Measurements from ENCODE around the gene C1orf210.

C1orf210 gene

DNA sequence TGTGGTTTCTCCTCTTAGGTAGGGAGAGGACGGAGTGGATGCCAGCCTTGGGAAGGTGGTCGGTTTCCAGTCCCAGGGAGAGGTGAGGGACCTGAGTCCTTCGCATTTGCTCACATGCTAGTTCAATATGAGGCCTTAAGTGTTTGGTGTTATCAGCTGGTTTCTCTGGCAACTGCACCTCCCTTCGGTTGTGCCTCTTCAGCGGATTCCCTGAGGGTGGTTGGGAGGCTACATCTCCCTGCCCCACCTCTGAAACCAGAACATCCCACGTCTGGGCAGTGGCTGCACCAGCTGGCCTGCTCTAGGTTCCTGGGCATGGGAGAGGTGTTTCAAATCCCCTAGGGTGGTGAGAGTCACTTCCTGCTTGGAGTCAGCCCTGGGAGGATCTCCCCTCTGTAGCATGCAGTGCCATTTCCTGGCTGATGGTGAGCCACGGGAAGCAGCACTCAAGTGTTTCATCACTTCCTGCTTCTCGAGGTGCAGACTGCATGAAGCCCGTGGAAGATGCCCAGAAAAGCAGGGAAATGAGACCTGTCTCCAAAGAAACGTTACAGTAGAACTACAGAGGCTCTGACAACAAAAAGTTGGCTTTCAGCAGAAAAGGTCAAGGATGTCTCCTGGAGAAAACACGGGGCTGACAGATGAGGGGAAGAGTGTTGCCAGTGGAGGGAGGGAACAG is 11.1 kb downstream of the C1orf210 start:
- peak in 1 of 2 experiments; percentile 3 for DNase-seq (ENCODE audit: low read depth in 2 of 2)

DNA sequence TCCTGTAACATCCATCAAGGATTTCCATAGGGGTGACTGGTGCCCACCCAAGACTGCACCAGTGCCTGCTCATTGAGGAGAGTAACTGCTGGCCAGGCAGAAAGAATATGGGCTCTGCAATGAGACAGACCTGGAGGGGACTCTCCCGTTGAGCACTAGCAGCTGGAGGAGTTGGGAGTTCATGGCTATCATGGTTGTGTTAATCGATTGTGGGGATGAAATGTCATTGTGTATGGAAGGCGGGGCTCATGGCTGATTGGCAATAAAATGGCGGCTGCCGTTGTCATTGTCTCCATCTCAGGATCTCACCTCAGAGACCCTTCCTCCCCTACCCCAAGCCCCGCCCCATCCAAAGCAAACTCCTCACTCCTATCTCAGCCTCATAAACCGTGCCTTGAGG is 11.7 kb downstream of the C1orf210 start:
- no peak for DNase-seq (ENCODE audit: low read depth in 2 of 2)

DNA sequence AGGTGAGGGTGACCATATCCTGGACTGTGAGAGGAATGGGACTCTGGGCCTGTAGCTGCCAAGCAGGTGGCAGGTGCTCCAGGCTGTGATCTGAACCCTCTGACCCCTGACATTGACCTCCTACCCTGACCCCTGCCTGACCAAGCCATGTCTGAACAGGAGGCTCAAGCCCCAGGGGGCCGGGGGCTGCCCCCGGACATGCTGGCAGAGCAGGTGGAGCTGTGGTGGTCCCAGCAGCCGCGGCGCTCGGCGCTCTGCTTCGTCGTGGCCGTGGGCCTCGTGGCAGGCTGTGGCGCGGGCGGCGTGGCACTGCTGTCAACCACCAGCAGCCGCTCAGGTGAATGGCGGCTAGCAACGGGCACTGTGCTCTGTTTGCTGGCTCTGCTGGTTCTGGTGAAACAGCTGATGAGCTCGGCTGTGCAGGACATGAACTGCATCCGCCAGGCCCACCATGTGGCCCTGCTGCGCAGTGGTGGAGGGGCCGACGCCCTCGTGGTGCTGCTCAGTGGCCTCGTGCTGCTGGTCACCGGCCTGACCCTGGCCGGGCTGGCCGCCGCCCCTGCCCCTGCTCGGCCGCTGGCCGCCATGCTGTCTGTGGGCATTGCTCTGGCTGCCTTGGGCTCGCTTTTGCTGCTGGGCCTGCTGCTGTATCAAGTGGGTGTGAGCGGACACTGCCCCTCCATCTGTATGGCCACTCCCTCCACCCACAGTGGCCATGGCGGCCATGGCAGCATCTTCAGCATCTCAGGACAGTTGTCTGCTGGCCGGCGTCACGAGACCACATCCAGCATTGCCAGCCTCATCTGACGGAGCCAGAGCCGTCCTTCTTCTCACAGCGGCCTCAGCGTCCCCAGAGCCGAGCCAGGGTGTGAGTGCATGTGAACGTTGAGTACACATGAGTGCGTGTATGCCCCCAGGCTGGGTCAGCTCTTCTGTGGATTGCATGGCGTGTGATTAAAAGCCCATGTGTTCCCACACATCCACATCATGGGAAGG is 12.5 kb downstream of the C1orf210 start:
- DNase-seq (ENCODE audit: low read depth in 2 of 2), result no peak

GRCh38 chr1:43272161-43272560 is 13.2 kb downstream of the C1orf210 start:
- DNase-seq (ENCODE audit: low read depth in 2 of 2), result no peak

GRCh38 chr1:43271186-43272118 is 13.9 kb downstream of the C1orf210 start:
- no peak for DNase-seq (ENCODE audit: low read depth in 2 of 2)

DNA sequence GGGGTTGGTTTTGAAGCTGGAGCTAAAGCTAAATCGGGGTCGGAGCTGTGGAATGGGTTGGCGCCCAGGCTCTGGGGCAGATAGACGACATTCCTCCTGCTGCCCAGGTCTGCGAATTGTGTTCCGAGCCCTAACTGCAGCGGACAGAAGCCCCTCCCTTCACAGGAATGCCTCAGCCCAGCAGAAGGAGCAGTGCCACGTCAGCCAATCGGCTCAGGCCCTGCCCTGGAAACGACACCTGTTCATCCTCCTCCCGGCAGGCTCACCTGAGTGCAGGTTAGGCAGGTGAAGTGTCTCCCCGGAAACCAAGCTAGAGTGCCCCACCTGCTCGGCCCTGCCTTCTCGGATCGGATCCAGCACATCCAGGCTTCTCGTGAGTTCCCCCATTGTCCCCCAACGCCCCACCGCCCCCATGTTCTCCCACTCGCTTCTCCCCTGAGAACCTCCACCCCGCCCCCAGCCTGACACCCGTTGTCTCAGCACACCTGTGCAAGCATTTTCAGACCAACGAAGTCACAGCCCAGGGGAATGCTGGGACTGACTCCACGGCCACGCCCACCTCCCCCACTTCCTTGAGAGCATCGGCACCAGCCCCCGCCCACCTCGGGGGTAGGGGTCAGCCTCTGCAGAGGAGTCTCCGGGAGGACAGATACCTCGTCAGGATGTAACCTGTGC is 14.8 kb downstream of the C1orf210 start:
- no peak for DNase-seq (ENCODE audit: low read depth in 2 of 2)

- no peak for DNase-seq (ENCODE audit: low read depth in 2 of 2)
Measured at GRCh38 chr1:43269627-43270375, 15.6 kb downstream of the C1orf210 start, which contains the start of gene TMEM125. TMEM125 (plus strand) TSS chr1:43269983; CDS start chr1:43272723, 2,740 bp downstream.

DNA sequence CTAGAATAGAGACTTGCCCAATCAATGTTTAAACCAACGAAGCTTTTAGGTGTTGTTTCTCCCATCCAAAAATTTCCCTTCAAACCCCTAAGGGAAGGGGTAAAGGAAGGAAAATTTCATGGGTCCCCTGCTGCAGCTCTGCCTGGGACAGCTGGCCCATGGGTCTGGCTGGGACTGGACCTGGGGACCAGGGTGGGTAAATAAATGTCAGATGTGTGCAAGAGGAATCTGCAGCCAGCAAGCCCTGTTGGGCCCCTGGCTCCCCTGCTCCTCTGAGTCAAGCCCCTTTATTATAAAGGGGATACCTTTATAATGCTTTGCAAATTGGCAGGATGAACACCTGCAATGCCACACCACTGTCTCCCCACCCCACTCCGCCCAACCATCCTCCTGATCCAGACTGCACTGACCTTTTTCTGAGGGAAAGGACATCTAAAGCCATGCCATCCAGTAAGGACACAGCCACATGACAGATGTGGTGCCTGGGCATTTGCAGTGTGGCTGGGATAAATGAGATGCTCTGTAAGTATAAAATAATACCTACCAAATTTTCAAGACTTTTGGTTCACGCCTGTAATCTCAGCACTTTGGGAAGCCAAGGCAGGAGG is 17.5 kb downstream of the C1orf210 start:
- no peak for DNase-seq (ENCODE audit: low read depth in 2 of 2)

- peak; percentile 44 to 48 for DNase-seq (ENCODE audit: low read depth in 2 of 2)
Measured at GRCh38 chr1:43267291-43267805, 18.0 kb downstream of the C1orf210 start.

DNA sequence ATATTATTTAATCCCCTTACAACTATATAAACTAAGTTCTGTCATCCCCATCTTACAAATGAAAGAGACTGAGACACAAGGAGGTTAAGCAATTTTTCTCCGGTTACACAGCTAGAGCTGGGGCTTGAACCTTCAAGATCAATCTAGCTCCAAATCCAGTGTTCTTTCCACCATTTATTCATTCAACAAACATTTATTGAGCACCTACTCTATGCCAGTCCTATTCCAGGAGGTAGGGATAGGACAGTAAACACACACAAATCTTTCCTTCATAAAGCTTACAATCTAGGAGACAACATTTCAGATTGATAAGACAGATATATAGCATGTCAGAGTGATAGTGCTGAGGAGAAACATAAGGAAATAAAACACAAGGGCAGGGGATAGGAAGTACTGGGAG is 18.5 kb downstream of the C1orf210 start:
- no peak for DNase-seq (ENCODE audit: low read depth in 2 of 2)

DNA sequence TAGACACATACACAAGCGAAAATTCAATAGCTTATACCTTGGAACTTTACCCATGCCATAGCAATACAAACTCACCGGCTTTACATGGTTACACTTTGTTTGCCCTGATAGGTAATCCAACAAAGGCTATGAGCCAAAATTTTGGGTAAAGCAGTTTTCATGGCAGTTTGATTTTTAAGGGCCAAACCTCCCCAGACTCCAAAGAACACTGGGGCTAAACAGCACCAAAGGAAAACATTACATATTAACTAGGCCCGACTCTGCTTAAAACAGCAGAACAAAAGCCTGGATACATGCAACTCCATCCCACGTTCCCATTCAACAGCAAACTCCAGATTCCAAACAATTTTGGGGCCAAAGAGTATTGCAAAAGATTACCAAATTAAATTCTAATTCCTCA is 19.9 kb downstream of the C1orf210 start:
- DNase-seq (ENCODE audit: low read depth in 2 of 2), result no peak

- no peak for DNase-seq (ENCODE audit: low read depth in 2 of 2)
Measured at GRCh38 chr1:43258370-43258769, 27.0 kb downstream of the C1orf210 start.

- DNase-seq (ENCODE audit: low read depth in 2 of 2), result no peak
Measured at GRCh38 chr1:43256675-43257570, 28.5 kb downstream of the C1orf210 start.

GRCh38 chr1:43255438-43256210 is 29.8 kb downstream of the C1orf210 start:
- no peak for DNase-seq (ENCODE audit: low read depth in 2 of 2)

GRCh38 chr1:43253876-43254275 is 31.5 kb downstream of the C1orf210 start:
- no peak for DNase-seq (ENCODE audit: low read depth in 2 of 2)

GRCh38 chr1:43253173-43253572 is 32.2 kb downstream of the C1orf210 start:
- no peak for DNase-seq (ENCODE audit: low read depth in 2 of 2)

DNA sequence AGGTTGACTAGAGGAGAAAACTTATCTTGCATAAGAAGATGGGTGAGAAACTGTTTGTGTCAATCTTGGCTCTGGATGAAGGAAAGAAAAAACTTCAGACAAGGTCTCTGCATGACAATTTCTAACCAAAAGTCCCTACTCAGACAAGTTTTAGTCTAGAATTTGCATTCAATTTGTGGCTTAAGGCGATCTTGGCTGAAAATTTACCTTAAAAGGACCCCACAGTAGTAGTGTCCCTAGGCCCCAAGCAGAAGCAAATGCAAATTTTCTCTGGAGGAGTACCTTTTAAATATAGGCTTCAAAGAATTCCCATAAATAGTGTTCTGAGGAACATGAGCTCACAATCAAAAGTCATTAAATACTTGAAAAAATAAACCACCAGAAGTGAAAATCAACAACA is 33.2 kb downstream of the C1orf210 start:
- no peak for DNase-seq (ENCODE audit: low read depth in 2 of 2)

GRCh38 chr1:43251024-43251423 is 34.4 kb downstream of the C1orf210 start:
- no peak for DNase-seq (ENCODE audit: low read depth in 2 of 2)
